ENCODE data around the gene OBSCN. TPM values are rescaled to one million over a fixed set of nuclear protein-coding genes. Genes with fewer than 3 reads are reported as not detected.

The OBSCN gene
- total and polyA plus RNA-seq, 2 donors (not counting 3 experiments of a cell fraction or from before 2014, with no cell fraction given): 1.5 to 2.9 TPM

GRCh38 chr1:228207381-228207810 lies 448 bp upstream of the OBSCN start:
- Histone ChIP-seq H3K4me1 (ENCODE audit: control insufficient read depth, extremely low read depth, insufficient read depth, low read length) (no peaks in the 10 kb centered on the region), H3K9me3 (replicated peaks; ENCODE audit: control insufficient read depth, insufficient read depth, low read length) (no peaks in the 10 kb centered on the region), H3K79me2 (ENCODE audit: control insufficient read depth, insufficient read depth, low read length) (no peaks in the 10 kb centered on the region), H3K9ac (replicated peaks; ENCODE audit: extremely low read depth, insufficient read depth, low read length) (no peak overlapping the region), H3K36me3 (ENCODE audit: control insufficient read depth in 2 of 2, extremely low read depth in 1 of 2, insufficient read depth in 2 of 2, low read length in 2 of 2) (no peaks in the 10 kb centered on the region), H2AFZ (ENCODE audit: low read depth, low read length) (no peak overlapping the region), H3K4me3 (replicated peaks in 1 of 3; ENCODE audit: insufficient read depth in 1 of 3, low read depth in 1 of 3, low read length in 3 of 3) (no peak overlapping the region), H3K4me2 (ENCODE audit: insufficient read depth, low read length) (no peak overlapping the region), H3K27me3 (ENCODE audit: control insufficient read depth in 2 of 2, insufficient read depth in 2 of 2, low read length in 2 of 2) (peaks cover under 1 to 10% of the 10 kb centered on the region in 2 experiments), H3K27ac (ENCODE audit: insufficient read depth, low read depth, low read length) (no peak overlapping the region), H3K9me1 (replicated peaks; ENCODE audit: control insufficient read depth, extremely low read depth, insufficient read depth, low read length) (no peaks in the 10 kb centered on the region), H4K20me1 (replicated peaks; ENCODE audit: control insufficient read depth, extremely low read depth, insufficient read depth, low read length) (no peaks in the 10 kb centered on the region)
- TF ChIP-seq GATA2 (IDR thresholded peaks at IDR 0.05; ENCODE audit: insufficient read depth, insufficient read length, low read depth, low read length) (no peak), EZH2 (IDR thresholded peaks at IDR 0.05; ENCODE audit: borderline replicate concordance, low read depth, low read length, severe bottlenecking) (no peak), JUN (IDR thresholded peaks at IDR 0.05; ENCODE audit: borderline replicate concordance, insufficient read depth, insufficient read length, low read depth) (no peak), MAX (IDR thresholded peaks at IDR 0.05; ENCODE audit: insufficient read depth, insufficient read length) (no peak), POLR2A (IDR thresholded peaks at IDR 0.05; ENCODE audit: low read depth, low read length) (no peak), MYC (IDR thresholded peaks at IDR 0.05; ENCODE audit: low read depth, low read length) (no peak), POLR2AphosphoS5 (IDR thresholded peaks at IDR 0.05; ENCODE audit: insufficient read depth, low read depth, low read length) (no peak), FOS (IDR thresholded peaks at IDR 0.05; ENCODE audit: borderline replicate concordance, insufficient read depth, low read length) (no peak), CTCF (IDR thresholded peaks at IDR 0.05; ENCODE audit: extremely low read depth in 1 of 2, insufficient read depth in 1 of 2, low read depth in 1 of 2, low read length in 2 of 2) (no peak)
- DNase-seq (ENCODE audit: low read depth, low spot score) (no peak), FAIRE-seq (no peak)
- no TSS peak for BruUV-seq (replicated peaks)
- ChIA-PET CTCF (no interaction called here), POLR2A (no interaction called here)
- dilution Hi-C loops (cut with MboI; ENCODE audit: extremely low pct_ligation_motif_present, low sequenced_read_pairs) (no loop called here), intact Hi-C loops (cut with micrococcal nuclease) (no loop called here)
